ENCODE data around the gene KLKB1. TPM values are rescaled to one million over a fixed set of nuclear protein-coding genes. Genes with fewer than 3 reads are reported as not detected.

The KLKB1 gene
- total and polyA plus RNA-seq, 2 donors (not counting 1 experiment from before 2014, with no cell fraction given) = 0.06 to 0.17 TPM

GRCh38 chr4:186236126-186236525 lies 8.8 kb downstream of the KLKB1 start:
- Histone ChIP-seq H4K20me1 (ENCODE audit: control insufficient read depth, extremely low read depth, insufficient read depth, low read length) (no peaks in the 10 kb centered on the region), H3K4me3 (replicated peaks in 1 of 4; ENCODE audit: control extremely low read depth in 1 of 4, insufficient read depth in 1 of 4, low read depth in 3 of 4, low read length in 4 of 4) (no peak overlapping the region), H3K4me2 (ENCODE audit: extremely low read depth, insufficient read depth, low read length) (no peak overlapping the region), H3K27ac (ENCODE audit: insufficient read depth, low read length) (no peak overlapping the region), H3K79me2 (ENCODE audit: control insufficient read depth, insufficient read depth, low read length) (no peaks in the 10 kb centered on the region), H2AFZ (ENCODE audit: low read length) (no peak overlapping the region), H3K27me3 (ENCODE audit: control insufficient read depth, insufficient read depth, low read length) (no peaks in the 10 kb centered on the region), H3K9me3 (ENCODE audit: control insufficient read depth, insufficient read depth, low read depth, low read length) (no peaks in the 10 kb centered on the region), H3K9ac (ENCODE audit: insufficient read depth, low read length) (no peak overlapping the region), H3K36me3 (ENCODE audit: control insufficient read depth, insufficient read depth, low read length) (no peaks in the 10 kb centered on the region), H3K4me1 (ENCODE audit: control insufficient read depth, extremely low read depth, insufficient read depth, low read length) (no peaks in the 10 kb centered on the region)
- TF ChIP-seq CTCF (conservative IDR thresholded peaks at IDR 0.05 in 1 of 2, IDR thresholded peaks at IDR 0.05 in 1 of 2; ENCODE audit: low read depth in 1 of 2, low read length in 2 of 2) (no peak), EZH2 (IDR thresholded peaks at IDR 0.05; ENCODE audit: low read length, missing control alignments) (no peak)
- DNase-seq (ENCODE audit: low read depth in 2 of 2) = no peak

- no peak for DNase-seq (ENCODE audit: low read depth in 2 of 2)
- no peak overlapping the region for H3K4me3 ChIP-seq (replicated peaks in 1 of 4; ENCODE audit: control extremely low read depth in 1 of 4, insufficient read depth in 1 of 4, low read depth in 3 of 4, low read length in 4 of 4)
- no peaks in the 10 kb centered on the region for H3K36me3 ChIP-seq (ENCODE audit: control insufficient read depth, insufficient read depth, low read length)
- H2AFZ ChIP-seq (ENCODE audit: low read length) = no peak overlapping the region
- no peaks in the 10 kb centered on the region for H4K20me1 ChIP-seq (ENCODE audit: control insufficient read depth, extremely low read depth, insufficient read depth, low read length)
- no peak overlapping the region for H3K9ac ChIP-seq (ENCODE audit: insufficient read depth, low read length)
- no peaks in the 10 kb centered on the region for H3K9me3 ChIP-seq (ENCODE audit: control insufficient read depth, insufficient read depth, low read depth, low read length)
- no peaks in the 10 kb centered on the region for H3K27me3 ChIP-seq (ENCODE audit: control insufficient read depth, insufficient read depth, low read length)
- no peaks in the 10 kb centered on the region for H3K79me2 ChIP-seq (ENCODE audit: control insufficient read depth, insufficient read depth, low read length)
- no peak overlapping the region for H3K27ac ChIP-seq (ENCODE audit: insufficient read depth, low read length)
- TF ChIP-seq EZH2 (IDR thresholded peaks at IDR 0.05; ENCODE audit: low read length, missing control alignments) (no peak), CTCF (conservative IDR thresholded peaks at IDR 0.05 in 1 of 2, IDR thresholded peaks at IDR 0.05 in 1 of 2; ENCODE audit: low read depth in 1 of 2, low read length in 2 of 2) (no peak)
- no peak overlapping the region for H3K4me2 ChIP-seq (ENCODE audit: extremely low read depth, insufficient read depth, low read length)
- H3K4me1 ChIP-seq (ENCODE audit: control insufficient read depth, extremely low read depth, insufficient read depth, low read length) = no peaks in the 10 kb centered on the region
These were observed 13.1 kb downstream of the KLKB1 start for GRCh38 chr4:186240452-186240847.

- Histone ChIP-seq H3K27me3 (ENCODE audit: control insufficient read depth, insufficient read depth, low read length) (no peaks in the 10 kb centered on the region), H4K20me1 (ENCODE audit: control insufficient read depth, extremely low read depth, insufficient read depth, low read length) (no peaks in the 10 kb centered on the region), H3K4me1 (ENCODE audit: control insufficient read depth, extremely low read depth, insufficient read depth, low read length) (no peaks in the 10 kb centered on the region), H3K4me2 (ENCODE audit: extremely low read depth, insufficient read depth, low read length) (no peak overlapping the region), H3K9me3 (ENCODE audit: control insufficient read depth, insufficient read depth, low read depth, low read length) (no peaks in the 10 kb centered on the region), H3K79me2 (ENCODE audit: control insufficient read depth, insufficient read depth, low read length) (no peaks in the 10 kb centered on the region), H3K27ac (ENCODE audit: insufficient read depth, low read length) (no peak overlapping the region), H3K36me3 (ENCODE audit: control insufficient read depth, insufficient read depth, low read length) (no peaks in the 10 kb centered on the region), H3K9ac (ENCODE audit: insufficient read depth, low read length) (no peak overlapping the region), H2AFZ (ENCODE audit: low read length) (no peak overlapping the region), H3K4me3 (replicated peaks in 1 of 4; ENCODE audit: control extremely low read depth in 1 of 4, insufficient read depth in 1 of 4, low read depth in 3 of 4, low read length in 4 of 4) (no peak overlapping the region)
- TF ChIP-seq EZH2 (IDR thresholded peaks at IDR 0.05; ENCODE audit: low read length, missing control alignments) = no peak
- no peak for TF ChIP-seq CTCF (conservative IDR thresholded peaks at IDR 0.05 in 1 of 2, IDR thresholded peaks at IDR 0.05 in 1 of 2; ENCODE audit: low read depth in 1 of 2, low read length in 2 of 2)
- no peak for DNase-seq (ENCODE audit: low read depth in 2 of 2)
These were observed 13.7 kb downstream of the KLKB1 start for GRCh38 chr4:186240848-186241491.

Measured in fibroblast of lung (primary cell).